CMK (cell line): ENCODE measurements around the gene ATP2C1.
"Not testable (repeated sequence)": the region's sequence is repeated elsewhere in the genome, so short reads cannot be mapped to it uniquely, and the experiment has no call there.

Source experiments
- DNase-seq: peaks from one replicate; pipeline ENCODE4 v3.0.0-alpha.2; 2010; ENCODE audit warnings: low read depth

The ATP2C1 gene

GRCh38 chr3:130935761-130936492 lies 42.0 kb downstream of the ATP2C1 start:
- no peak for DNase-seq

- DNase-seq: no peak
These were observed 45.9 kb downstream of the ATP2C1 start for GRCh38 chr3:130939753-130940152.

- DNase-seq: no peak
These were observed 47.9 kb downstream of the ATP2C1 start for GRCh38 chr3:130941793-130942192.

GRCh38 chr3:130946882-130947281 lies 53.0 kb downstream of the ATP2C1 start:
- no peak for DNase-seq

GRCh38 chr3:130948001-130948773 lies 54.3 kb downstream of the ATP2C1 start:
- DNase-seq: no peak

- DNase-seq: no peak
These were observed 55.0 kb downstream of the ATP2C1 start for GRCh38 chr3:130948929-130949328.

- no peak for DNase-seq
These were observed 56.2 kb downstream of the ATP2C1 start for GRCh38 chr3:130950124-130950523.

- no peak for DNase-seq
These were observed 56.8 kb downstream of the ATP2C1 start for GRCh38 chr3:130950641-130951040.

- DNase-seq: no peak
These were observed 61.6 kb downstream of the ATP2C1 start for GRCh38 chr3:130955481-130955880.

GRCh38 chr3:130956281-130956680 lies 62.4 kb downstream of the ATP2C1 start:
- DNase-seq: no peak

- DNase-seq: no peak
These were observed 62.8 kb downstream of the ATP2C1 start for GRCh38 chr3:130956721-130957120.

- no peak for DNase-seq
These were observed 66.4 kb downstream of the ATP2C1 start for GRCh38 chr3:130960139-130960795.

- no peak for DNase-seq
These were observed 67.6 kb downstream of the ATP2C1 start for GRCh38 chr3:130961458-130961857.

- DNase-seq: no peak
These were observed 69.6 kb downstream of the ATP2C1 start for GRCh38 chr3:130963444-130963843.

- no peak for DNase-seq
These were observed 70.0 kb downstream of the ATP2C1 start for GRCh38 chr3:130963878-130964277.

- no peak for DNase-seq
These were observed 73.4 kb downstream of the ATP2C1 start for GRCh38 chr3:130967281-130967680.

GRCh38 chr3:130968221-130968620 lies 74.3 kb downstream of the ATP2C1 start:
- DNase-seq: no peak

- no peak for DNase-seq
These were observed 75.7 kb downstream of the ATP2C1 start for GRCh38 chr3:130969621-130970020.

GRCh38 chr3:130971208-130971607 lies 77.3 kb downstream of the ATP2C1 start:
- no peak for DNase-seq

- not testable (repeated sequence) for DNase-seq
These were observed 78.7 kb downstream of the ATP2C1 start for GRCh38 chr3:130972592-130972991.

GRCh38 chr3:130973406-130973805 lies 79.5 kb downstream of the ATP2C1 start:
- DNase-seq: no peak

GRCh38 chr3:130974201-130974600 lies 80.3 kb downstream of the ATP2C1 start:
- no peak for DNase-seq

GRCh38 chr3:130975251-130975650 lies 81.4 kb downstream of the ATP2C1 start:
- DNase-seq: no peak
